HFFc6 (cell line): ENCODE measurements around the gene ARHGEF25. TPM values are rescaled to one million over a fixed set of nuclear protein-coding genes. Genes with fewer than 3 reads are reported as not detected.

ENCODE experiments used
- DNase-seq: peaks from one replicate; pipeline ENCODE4 v3.0.0-alpha.2; 2018
- H3K27ac Mint-ChIP-seq: 2 replicates; pipeline ENCODE4 v1.8.0; 2020; ENCODE audit warnings: mild to moderate bottlenecking, mixed read lengths
- H3K27me3 Mint-ChIP-seq: 2 replicates; pipeline ENCODE4 v1.8.0; 2021; ENCODE audit warnings: mild to moderate bottlenecking, moderate library complexity, mixed read lengths; ENCODE audit not compliant: insufficient read depth
- H3K36me3 Mint-ChIP-seq: 2 replicates; pipeline ENCODE4 v1.8.0; 2021; ENCODE audit warnings: low read depth, mixed read lengths
- H3K4me1 Mint-ChIP-seq: 2 replicates; pipeline ENCODE4 v1.8.0; 2020; ENCODE audit warnings: low read depth, mixed read lengths
- H3K4me3 Mint-ChIP-seq: 2 replicates; pipeline ENCODE4 v1.8.0; 2020; ENCODE audit warnings: mild to moderate bottlenecking, moderate library complexity, mixed read lengths
- H3K9me3 Mint-ChIP-seq: 2 replicates; pipeline ENCODE4 v1.8.0; 2020; ENCODE audit warnings: mild to moderate bottlenecking, mixed read lengths
- CTCF ChIP-seq: fragments of 200-600 bp; sonication (generic); IDR thresholded peaks from 2 replicates; pipeline ENCODE4 v1.5.0; 2021; ENCODE audit warnings: antibody characterized with exemption, mild to moderate bottlenecking
- total RNA-seq, 6 experiments: library from RNA; stranded (reverse); fragmentation: NEBNext Ultra II Directional; extraction: Animal tissue kit (Norgen Biotek cat#: 25700); gene quantifications; 2 replicates in 1 of 6; 3 replicates in 5 of 6; pipeline ENCODE4 v1.2.3, GENCODE V29; 2021

The ARHGEF25 gene
- total RNA-seq, 6 experiments from 2014 or later, result 10.2 to 21.9 (median 11.9) TPM

GRCh38 chr12:57571926-57572762 lies 39.1 kb upstream of the ARHGEF25 start:
- Mint-ChIP-seq H3K4me3 (no peak overlapping the region), H3K4me1 (no peaks in the 10 kb centered on the region), H3K27me3 (peaks cover 10% of the 10 kb centered on the region), H3K36me3 (no peaks in the 10 kb centered on the region), H3K9me3 (no peaks in the 10 kb centered on the region), H3K27ac (no peak overlapping the region)
- TF ChIP-seq CTCF, result no peak
- no peak for DNase-seq

- Mint-ChIP-seq H3K27me3 (peaks cover 7% of the 10 kb centered on the region), H3K4me3 (no peak overlapping the region), H3K27ac (no peak overlapping the region), H3K4me1 (peaks cover 9% of the 10 kb centered on the region), H3K9me3 (no peaks in the 10 kb centered on the region), H3K36me3 (no peaks in the 10 kb centered on the region)
- TF ChIP-seq CTCF, result no peak
- DNase-seq, result no peak
Observed at GRCh38 chr12:57574795-57575194, 36.4 kb upstream of the ARHGEF25 start.

GRCh38 chr12:57575771-57576612 lies 35.2 kb upstream of the ARHGEF25 start:
- Mint-ChIP-seq H3K4me3 (no peak overlapping the region), H3K36me3 (no peaks in the 10 kb centered on the region), H3K27me3 (peaks cover 7% of the 10 kb centered on the region), H3K4me1 (peaks cover 10% of the 10 kb centered on the region), H3K9me3 (no peaks in the 10 kb centered on the region), H3K27ac (no peak overlapping the region)
- no peak for DNase-seq
- TF ChIP-seq CTCF, result no peak

- H3K9me3 Mint-ChIP-seq, result no peaks in the 10 kb centered on the region
Observed at GRCh38 chr12:57576613-57577160, 34.5 kb upstream of the ARHGEF25 start.

More at GRCh38 chr12:57576613-57577160, 34.5 kb upstream of the ARHGEF25 start:
- Mint-ChIP-seq H3K27ac (no peak overlapping the region), H3K36me3 (no peaks in the 10 kb centered on the region), H3K4me3 (no peak overlapping the region), H3K27me3 (peaks cover 7% of the 10 kb centered on the region), H3K4me1 (peaks cover 10% of the 10 kb centered on the region)
- no peak for DNase-seq
- TF ChIP-seq CTCF, result no peak
